Stimulated activated naive CD8-positive, alpha-beta T cell treated with anti-CD3 and anti-CD28 coated beads, Interleukin-15, Interleukin-2, amounts not matched to agents 100 U/mL and 50 U/mL, for 24 hours (primary cell): ENCODE measurements around the gene GRB14.
"Not testable (repeated sequence)": the region's sequence is repeated elsewhere in the genome, so short reads cannot be mapped to it uniquely, and the experiment has no call there.

ENCODE experiments used
- ATAC-seq: fragments of 150-1000 bp; cut with Tn5 transposase; one replicate; pipeline ENCODE4 v1.10.0; 2021
- DNase-seq: peaks from one replicate; pipeline ENCODE4 v3.0.0; 2021

The GRB14 gene

GRCh38 chr2:164558450-164558849 lies 62.8 kb downstream of the GRB14 start:
- DNase-seq = no peak
- no peak for ATAC-seq

- no peak for ATAC-seq
- no peak for DNase-seq
Observed at GRCh38 chr2:164554487-164554886, 66.8 kb downstream of the GRB14 start.

DNA sequence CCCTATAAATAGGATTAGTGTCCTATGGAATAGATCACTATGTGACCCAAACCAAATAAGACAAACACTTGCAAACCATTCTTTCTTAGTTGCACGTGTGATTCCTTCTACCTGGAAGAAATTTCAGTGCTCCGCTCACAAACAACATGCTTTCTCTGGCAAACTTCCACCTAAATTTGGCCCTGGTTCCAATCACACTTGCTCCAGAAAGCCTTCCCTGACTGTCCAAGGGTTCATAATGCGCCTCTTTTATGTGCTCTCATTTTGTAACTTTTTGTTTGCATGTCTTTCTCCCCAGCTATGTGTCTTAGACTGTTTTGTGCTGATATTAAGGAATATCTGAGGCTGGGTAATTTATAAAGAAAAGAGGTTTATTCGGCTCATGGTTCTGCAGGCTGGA lies 69.8 kb downstream of the GRB14 start:
- ATAC-seq = no peak
- DNase-seq = no peak

DNA sequence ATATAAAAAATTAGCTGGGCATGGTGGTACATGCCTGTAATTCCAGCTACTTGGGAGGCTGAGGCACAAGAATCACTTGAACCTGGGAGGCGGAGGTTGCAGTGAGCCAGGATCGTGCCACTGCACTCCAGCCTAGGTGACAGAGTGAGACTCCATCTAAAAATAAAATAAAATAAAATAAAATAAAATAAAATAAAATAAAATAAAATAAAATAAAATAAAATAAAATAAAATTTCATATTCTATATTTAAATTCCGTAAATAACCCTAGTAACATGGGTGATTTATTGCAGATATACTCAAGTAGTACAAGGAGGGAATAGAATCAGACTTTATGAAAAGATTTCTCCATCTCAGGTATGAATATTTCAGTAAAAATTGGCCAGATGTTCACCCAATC lies 71.6 kb downstream of the GRB14 start:
- ATAC-seq = not testable (repeated sequence)

DNA sequence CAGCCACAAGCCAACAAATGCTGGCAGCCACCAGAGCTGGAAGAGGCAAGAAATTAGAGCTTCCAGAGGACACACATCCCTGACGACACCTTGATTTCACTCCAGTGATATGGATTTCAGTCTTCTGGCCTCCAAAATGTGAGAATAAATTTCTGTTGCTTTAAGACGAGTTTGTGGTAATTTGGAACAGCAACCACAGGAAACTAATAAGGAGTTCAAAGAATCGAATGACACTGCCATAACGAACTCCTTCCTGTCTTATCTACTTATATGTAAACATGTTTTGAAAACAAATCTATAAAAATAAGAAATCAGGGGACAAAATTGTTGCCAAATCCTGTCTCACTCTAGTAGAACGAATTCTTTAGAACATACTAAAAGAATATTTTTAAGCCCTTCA lies 75.8 kb downstream of the GRB14 start:
- DNase-seq (no peak), ATAC-seq (no peak)

More for the DNA sequence above, 71.6 kb downstream of the GRB14 start:
- not testable (repeated sequence) for DNase-seq

- no peak for ATAC-seq
- DNase-seq = no peak
Observed at GRCh38 chr2:164542581-164543021, 78.7 kb downstream of the GRB14 start.

DNA sequence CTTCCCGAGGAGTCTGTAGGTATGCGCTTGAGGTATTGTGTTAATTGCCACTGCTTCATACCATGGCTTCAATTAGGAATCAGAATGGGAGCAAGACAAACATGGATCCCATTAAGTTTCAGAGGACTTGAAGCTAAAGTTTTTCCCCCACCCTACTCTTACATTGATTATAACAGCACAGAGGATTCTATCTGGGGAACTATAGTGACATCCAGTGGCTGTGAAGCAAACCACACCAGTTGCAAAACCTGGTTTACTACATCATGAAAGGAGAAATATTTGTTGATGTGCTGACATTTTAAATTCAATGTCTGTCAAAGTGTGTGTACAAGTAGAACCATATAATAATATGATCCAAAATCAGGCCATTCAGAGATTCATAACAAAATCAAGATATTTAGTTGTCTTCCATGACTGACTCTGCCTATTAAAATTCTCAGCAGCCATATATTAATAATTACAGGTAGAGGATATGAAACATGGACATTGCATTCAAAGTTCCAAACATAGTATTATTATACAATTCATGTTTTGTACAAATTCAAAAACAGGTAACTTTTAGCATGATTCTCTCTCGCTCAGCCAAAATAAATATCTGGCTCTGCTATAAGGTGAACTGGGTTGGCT lies 82.9 kb downstream of the GRB14 start:
- ATAC-seq = no peak

GRCh38 chr2:164535280-164536025 lies 85.8 kb downstream of the GRB14 start:
- DNase-seq (no peak), ATAC-seq (no peak)

More for the DNA sequence above, 82.9 kb downstream of the GRB14 start:
- no peak for DNase-seq

DNA sequence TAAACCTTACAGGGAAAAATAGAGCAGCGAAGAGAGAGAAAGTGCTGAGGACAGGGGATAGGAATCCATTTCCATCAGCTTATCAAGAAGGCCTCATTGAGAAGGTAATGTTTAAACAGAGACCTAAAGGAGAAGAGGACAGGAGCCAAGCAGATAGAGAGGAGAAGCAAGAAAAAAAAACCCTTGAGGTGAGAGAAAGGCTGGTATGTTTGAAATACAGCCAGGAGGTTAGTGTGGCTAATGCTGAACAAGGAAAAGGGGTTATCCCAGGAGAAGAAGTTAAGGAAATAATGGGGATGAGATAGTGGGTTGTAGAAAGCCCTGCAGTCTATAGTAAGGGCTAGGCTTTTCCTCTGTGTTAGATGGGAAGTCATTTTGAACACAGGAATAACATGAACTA lies 90.8 kb downstream of the GRB14 start:
- ATAC-seq (no peak), DNase-seq (no peak)

DNA sequence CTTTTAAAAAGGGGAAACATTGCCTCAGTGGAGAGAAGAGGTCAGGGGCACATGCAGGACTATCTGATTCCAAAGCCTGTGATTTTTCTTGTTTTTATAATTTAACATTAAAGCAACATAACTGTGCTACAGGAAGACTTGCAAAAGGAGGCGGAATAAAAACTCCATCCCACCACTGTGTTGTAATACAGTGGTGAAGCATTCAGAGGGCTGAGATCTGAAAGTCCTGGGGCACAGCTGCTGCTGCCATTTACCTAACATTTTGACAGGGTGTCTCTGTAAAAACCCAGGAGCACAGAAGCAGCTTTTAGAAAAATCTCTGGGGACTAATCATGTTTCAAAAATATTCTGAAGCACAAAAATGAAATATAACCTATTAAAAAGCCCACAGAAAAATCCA lies 97.6 kb downstream of the GRB14 start:
- ATAC-seq = no peak
- DNase-seq = no peak

GRCh38 chr2:164523009-164523408 lies 98.3 kb downstream of the GRB14 start:
- no peak for ATAC-seq
- DNase-seq = no peak

DNA sequence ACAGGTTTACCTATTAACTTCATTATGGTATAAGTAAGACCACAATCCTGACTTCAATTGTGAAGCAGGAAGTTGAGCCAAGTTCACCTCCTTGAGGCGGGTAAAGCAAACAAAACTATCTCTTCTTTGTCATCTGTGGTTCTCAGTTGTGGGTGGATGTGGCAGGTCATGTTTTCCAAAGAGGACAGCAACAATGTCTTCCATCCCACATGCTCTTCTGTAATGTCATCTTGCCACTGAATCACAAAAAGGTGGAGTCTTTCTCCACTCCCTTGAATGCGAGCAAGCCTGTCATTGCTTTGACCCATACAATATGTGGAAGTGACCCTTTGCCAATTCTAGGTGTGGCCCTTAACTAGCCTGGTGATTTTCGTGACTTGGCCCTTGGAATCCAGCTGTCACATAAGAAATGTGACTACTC lies 98.7 kb downstream of the GRB14 start:
- no peak for DNase-seq
- no peak for ATAC-seq

DNA sequence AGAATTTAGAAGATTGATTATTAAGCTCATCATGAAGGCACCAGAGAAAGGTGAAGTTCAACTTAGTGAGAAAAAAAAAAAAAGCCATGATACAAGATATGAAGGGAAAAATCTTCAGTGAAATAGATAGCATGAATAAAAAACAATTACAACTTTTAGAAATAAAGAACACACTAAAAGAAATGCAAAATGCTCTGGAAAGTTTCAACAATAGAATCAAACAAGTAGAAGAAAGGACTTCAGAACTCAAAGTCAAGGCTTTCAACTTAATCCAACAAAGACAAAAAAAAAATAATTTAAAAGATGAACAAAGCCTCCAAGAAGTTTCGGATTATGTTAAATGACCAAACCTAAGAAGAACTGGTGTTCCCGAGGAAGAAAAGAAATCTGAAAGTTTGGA lies 105.5 kb downstream of the GRB14 start:
- DNase-seq (no peak), ATAC-seq (no peak)

DNA sequence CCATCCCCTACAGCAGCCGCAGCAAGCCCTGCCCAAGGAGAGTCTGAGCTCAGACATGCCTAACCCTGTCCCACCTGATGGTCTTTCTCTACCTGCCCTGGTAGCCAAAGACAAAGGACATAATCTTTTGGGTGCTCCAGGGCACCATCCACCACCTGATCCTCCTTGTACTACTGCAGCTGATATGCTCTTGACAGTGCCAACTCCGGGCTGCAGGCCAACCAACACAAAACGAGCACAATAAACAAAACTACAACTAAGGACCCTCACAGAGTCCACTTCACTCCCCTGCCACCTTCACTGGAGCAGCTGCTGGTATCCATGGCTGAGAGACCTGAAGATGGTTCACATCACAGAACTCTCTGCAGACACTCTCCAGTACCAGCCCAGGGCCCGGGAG lies 106.3 kb downstream of the GRB14 start:
- no peak for DNase-seq
- ATAC-seq = no peak

- ATAC-seq (no peak), DNase-seq (no peak)
Observed at GRCh38 chr2:164514491-164514890, 106.8 kb downstream of the GRB14 start.

GRCh38 chr2:164512871-164513270 lies 108.4 kb downstream of the GRB14 start:
- ATAC-seq = no peak
- DNase-seq = no peak

DNA sequence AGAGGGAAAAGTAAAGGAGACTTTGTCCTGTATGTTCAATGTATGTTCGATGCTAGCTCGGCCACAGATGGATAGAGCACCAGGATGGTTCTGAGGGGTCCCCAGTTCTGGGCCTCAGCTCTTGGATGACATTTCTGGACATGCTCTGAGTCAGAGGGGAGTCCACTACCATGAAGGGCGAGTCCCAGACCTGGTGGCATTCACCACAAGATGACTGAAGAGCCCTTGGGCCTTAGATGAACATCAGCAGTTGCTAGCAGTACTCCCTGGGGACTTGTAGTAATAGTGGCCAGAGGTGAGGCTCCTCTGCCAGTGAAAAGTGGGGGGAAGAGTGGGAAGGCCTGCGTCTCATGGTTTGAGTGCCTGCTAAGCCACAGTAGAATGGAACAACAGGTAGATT lies 109.5 kb downstream of the GRB14 start:
- DNase-seq (no peak), ATAC-seq (no peak)

- ATAC-seq (no peak), DNase-seq (no peak)
Observed at GRCh38 chr2:164510895-164511294, 110.4 kb downstream of the GRB14 start.

- ATAC-seq (no peak), DNase-seq (no peak)
Observed at GRCh38 chr2:164509137-164509877, 112.0 kb downstream of the GRB14 start.

- DNase-seq (no peak), ATAC-seq (no peak)
Observed at GRCh38 chr2:164504253-164504652, 117.0 kb downstream of the GRB14 start.

GRCh38 chr2:164498836-164499235 lies 122.4 kb downstream of the GRB14 start:
- no peak for ATAC-seq
- DNase-seq = no peak

DNA sequence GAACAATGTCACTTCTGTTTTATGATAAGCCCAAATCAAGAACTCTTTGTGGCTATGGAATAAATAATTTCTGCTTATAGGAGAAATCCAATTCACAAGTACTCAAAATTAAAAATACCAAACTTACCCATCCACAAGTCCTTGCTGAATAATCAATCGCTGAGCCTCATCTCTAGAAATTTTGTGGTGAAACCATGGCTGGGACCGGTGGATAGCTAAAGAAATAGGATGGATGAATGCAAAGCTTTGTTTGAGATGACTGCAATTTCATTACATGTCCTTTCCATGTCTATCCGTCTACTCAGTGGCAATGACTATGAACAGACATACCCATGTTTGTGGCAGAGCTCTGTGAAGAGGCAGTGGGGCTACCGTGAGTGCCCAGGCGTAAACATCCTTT lies 124.4 kb downstream of the GRB14 start:
- DNase-seq = no peak
- no peak for ATAC-seq

DNA sequence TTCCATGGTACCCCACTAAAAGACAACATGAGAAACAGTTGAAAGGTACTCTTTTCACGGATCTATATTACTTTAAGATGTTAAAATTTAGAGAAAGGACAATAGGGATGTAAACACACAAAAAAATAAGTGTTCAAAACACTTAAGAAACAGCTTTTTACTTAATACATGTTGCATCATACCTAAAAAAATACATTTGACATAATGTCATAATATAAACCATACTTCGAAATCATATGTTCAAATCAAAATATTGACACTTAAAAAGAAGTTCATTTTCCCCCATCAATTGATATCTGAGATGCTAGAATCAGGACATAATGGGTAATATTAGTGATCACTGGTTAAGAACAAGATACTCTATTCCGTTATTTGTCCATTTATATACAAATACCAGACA lies 124.9 kb downstream of the GRB14 start:
- ATAC-seq = no peak
- no peak for DNase-seq
